ENCODE results near the gene GADD45A.

GADD45A gene

GRCh38 chr1:67695963-67696362 is 11.0 kb downstream of the GADD45A start:
- DNase-seq (no peak), ATAC-seq (no peak)
- peaks cover 15% of the 10 kb centered on the region for H3K4me1 Mint-ChIP-seq
- no peaks in the 10 kb centered on the region for H3K9me3 Mint-ChIP-seq
- no peaks in the 10 kb centered on the region for H3K27me3 Mint-ChIP-seq
- H3K4me3 Mint-ChIP-seq, result no peak overlapping the region
- H3K27ac Mint-ChIP-seq, result no peak overlapping the region

GRCh38 chr1:67696708-67697107 is 11.7 kb downstream of the GADD45A start:
- ATAC-seq (no peak), DNase-seq (no peak)
- Mint-ChIP-seq H3K9me3 (no peaks in the 10 kb centered on the region), H3K4me1 (peaks cover 20% of the 10 kb centered on the region), H3K4me3 (no peak overlapping the region), H3K27ac (no peak overlapping the region), H3K27me3 (no peaks in the 10 kb centered on the region)

- peaks cover 7% of the 10 kb centered on the region for H3K27me3 Mint-ChIP-seq
- H3K4me1 Mint-ChIP-seq, result peaks cover 20% of the 10 kb centered on the region
These were observed 15.2 kb downstream of the GADD45A start for GRCh38 chr1:67700220-67700619.

DNA sequence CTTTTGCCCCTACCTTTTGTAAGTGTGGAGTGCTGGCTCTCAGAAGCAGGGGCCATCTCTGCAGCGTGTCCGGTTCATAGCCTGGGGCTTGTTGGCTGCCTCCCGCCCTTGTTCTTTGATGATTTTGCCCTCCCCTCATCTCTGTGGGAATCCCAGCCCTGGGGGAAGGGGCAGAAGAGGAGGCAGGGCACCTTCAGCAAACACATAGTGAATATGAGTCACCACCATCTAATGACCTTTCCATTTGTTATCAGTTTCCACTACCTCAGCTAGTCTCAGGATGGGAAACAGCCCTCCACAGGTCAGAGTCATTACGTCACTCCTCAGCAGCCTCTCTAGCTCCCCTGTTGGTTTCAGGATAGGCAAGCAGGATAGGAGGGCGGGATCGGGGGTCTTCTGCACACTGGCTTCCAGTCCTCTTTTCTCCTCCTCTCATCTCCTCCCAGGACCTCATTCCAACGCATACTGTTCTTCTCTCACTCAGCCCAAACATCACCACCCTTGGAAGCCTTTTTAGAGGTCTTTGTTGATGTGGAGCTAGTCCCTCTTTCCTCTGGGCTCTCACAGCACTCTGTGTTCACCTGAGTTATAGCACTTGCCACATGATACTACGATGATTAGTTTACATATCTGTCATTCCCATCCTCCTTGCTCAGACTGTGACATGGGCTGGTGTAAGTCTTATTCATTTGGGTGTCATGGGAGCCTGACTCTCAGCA is 15.8 kb downstream of the GADD45A start:
- H3K4me3 Mint-ChIP-seq, result no peak overlapping the region
- H3K9me3 Mint-ChIP-seq, result no peaks in the 10 kb centered on the region
- peak; percentile 33 to 45 for DNase-seq
- peaks cover 7% of the 10 kb centered on the region for H3K27me3 Mint-ChIP-seq
- H3K27ac Mint-ChIP-seq, result peak overlapping the region; percentile 85 to 93
- H3K4me1 Mint-ChIP-seq, result peaks cover 20% of the 10 kb centered on the region
- ATAC-seq, result peak; percentile 95

More at GRCh38 chr1:67700220-67700619, 15.2 kb downstream of the GADD45A start:
- H3K4me3 Mint-ChIP-seq, result no peak overlapping the region
- ATAC-seq (no peak), DNase-seq (no peak)
- peak overlapping the region; percentile 47 to 93 for H3K27ac Mint-ChIP-seq
- no peaks in the 10 kb centered on the region for H3K9me3 Mint-ChIP-seq

DNA sequence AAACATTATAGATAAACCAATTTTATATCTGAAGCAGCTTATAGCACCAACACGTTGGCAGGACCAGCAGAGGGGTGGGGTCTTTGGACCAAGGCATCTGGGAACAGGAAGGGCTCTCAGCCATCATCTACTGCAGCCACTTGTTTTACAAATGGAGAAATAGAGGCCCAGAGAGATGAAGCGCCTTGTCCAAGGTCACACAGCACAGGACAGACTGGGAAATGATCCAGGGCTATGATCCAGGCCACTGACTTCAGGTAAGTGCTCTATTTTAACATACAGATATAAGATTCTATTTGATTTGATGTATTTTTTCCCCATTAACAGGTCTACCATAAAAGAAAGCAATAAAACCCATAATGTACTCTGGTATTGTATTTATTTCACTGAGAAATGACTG is 16.9 kb downstream of the GADD45A start:
- H3K4me3 Mint-ChIP-seq, result no peak overlapping the region
- ATAC-seq, result no peak
- no peaks in the 10 kb centered on the region for H3K9me3 Mint-ChIP-seq
- H3K27ac Mint-ChIP-seq, result no peak overlapping the region
- H3K4me1 Mint-ChIP-seq, result peaks cover 20% of the 10 kb centered on the region
- peaks cover 7% of the 10 kb centered on the region for H3K27me3 Mint-ChIP-seq
- DNase-seq, result no peak

GRCh38 chr1:67704351-67704750 is 19.4 kb downstream of the GADD45A start:
- no peak overlapping the region for H3K27ac Mint-ChIP-seq

DNA sequence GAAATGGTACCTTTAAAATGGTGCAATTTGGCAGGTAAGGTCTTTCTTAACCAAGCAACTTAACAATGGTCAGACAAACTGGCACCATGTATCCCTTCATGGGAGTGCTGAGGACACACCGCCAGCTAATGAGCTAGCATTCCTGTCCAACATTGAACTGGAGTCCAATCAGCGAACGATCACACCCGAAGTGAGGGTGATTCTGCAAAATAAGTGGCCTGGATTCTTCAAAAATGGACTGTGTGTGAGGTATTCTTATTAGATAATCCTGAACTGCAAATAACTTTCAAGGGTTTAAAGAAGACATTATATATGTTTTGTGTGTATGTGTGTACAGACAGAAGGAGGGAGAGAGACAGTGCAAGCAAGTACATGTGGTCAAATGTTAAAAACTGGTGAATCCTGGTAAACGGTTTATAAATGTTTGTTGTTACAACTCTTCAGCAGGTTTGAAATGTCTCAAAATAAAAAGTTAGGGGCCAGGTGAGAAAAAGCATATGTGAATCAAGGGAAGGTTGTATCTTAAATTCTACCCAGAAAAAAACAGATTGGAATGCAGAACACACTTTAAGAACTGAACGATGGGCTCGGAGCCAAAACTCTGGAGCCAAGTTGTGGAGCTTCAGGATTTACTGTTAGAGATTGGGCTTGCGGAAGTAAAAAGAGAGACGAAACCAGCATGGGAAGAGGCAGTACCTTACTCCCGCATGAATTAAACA is 20.9 kb downstream of the GADD45A start:
- DNase-seq (no peak), ATAC-seq (no peak)
- Mint-ChIP-seq H3K27me3 (peaks cover 7% of the 10 kb centered on the region), H3K4me1 (peaks cover 6% of the 10 kb centered on the region), H3K27ac (peak overlapping the region in 1 of 2 donors; percentile 28), H3K4me3 (no peak overlapping the region), H3K9me3 (no peaks in the 10 kb centered on the region)

More at GRCh38 chr1:67704351-67704750, 19.4 kb downstream of the GADD45A start:
- Mint-ChIP-seq H3K9me3 (no peaks in the 10 kb centered on the region), H3K27me3 (peaks cover 7% of the 10 kb centered on the region), H3K4me1 (peaks cover 20% of the 10 kb centered on the region), H3K4me3 (no peak overlapping the region)
- ATAC-seq (no peak), DNase-seq (no peak)

- no peaks in the 10 kb centered on the region for H3K9me3 Mint-ChIP-seq
- peaks cover 7% of the 10 kb centered on the region for H3K27me3 Mint-ChIP-seq
- H3K4me1 Mint-ChIP-seq, result no peaks in the 10 kb centered on the region
- no peak overlapping the region for H3K4me3 Mint-ChIP-seq
- ATAC-seq (no peak), DNase-seq (no peak)
- H3K27ac Mint-ChIP-seq, result no peak overlapping the region
These were observed 23.6 kb downstream of the GADD45A start for GRCh38 chr1:67708606-67709005.

GRCh38 chr1:67710417-67710816 is 25.4 kb downstream of the GADD45A start:
- Mint-ChIP-seq H3K4me1 (no peaks in the 10 kb centered on the region), H3K9me3 (no peaks in the 10 kb centered on the region), H3K27me3 (no peaks in the 10 kb centered on the region), H3K27ac (no peak overlapping the region), H3K4me3 (no peak overlapping the region)
- DNase-seq (no peak), ATAC-seq (no peak)

GRCh38 chr1:67711158-67711854 is 26.3 kb downstream of the GADD45A start:
- Mint-ChIP-seq H3K27me3 (no peaks in the 10 kb centered on the region), H3K27ac (no peak overlapping the region), H3K4me1 (no peaks in the 10 kb centered on the region), H3K4me3 (no peak overlapping the region), H3K9me3 (no peaks in the 10 kb centered on the region)
- ATAC-seq, result no peak
- DNase-seq, result no peak

- no peak for DNase-seq
- no peak overlapping the region for H3K27ac Mint-ChIP-seq
- no peaks in the 10 kb centered on the region for H3K27me3 Mint-ChIP-seq
- no peaks in the 10 kb centered on the region for H3K9me3 Mint-ChIP-seq
- no peak overlapping the region for H3K4me3 Mint-ChIP-seq
- H3K4me1 Mint-ChIP-seq, result no peaks in the 10 kb centered on the region
- ATAC-seq, result no peak
These were observed 26.8 kb downstream of the GADD45A start for GRCh38 chr1:67711855-67712212.

DNA sequence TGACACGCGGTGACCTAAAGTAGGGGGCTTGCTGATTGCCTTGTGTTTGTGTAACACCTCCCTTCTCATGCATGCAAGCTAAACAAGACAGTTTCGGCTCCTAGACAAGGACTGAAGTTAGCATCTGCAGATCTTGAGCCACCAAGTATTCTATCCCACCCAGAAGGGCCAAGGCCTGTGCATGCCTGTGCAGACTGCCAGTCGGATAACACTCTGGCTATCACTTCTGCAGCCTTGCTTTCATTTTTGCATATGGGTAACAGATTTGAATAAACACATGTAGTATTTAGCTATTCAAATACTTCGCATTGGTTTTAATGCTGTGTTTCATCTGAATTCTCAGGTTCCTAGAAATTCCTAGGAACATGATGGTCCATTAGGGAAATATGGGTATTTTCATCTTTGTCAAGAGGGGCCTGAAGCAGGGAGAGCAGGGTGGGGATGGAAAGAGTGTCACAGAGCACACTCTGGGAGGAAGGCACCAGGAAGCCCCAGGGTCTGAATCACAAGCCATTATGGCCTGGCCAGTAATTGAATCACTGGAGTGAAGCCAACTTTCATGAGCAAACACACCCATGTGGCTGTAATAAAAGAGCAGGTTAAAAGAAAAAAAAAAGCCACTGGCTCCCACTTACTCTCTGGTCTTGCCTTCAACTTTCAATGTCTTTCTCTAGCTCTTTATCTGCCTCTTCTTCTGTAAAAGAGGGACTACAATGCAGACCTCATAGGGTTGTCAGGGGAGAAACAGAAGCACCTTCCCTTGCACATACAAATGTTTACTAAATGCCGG is 28.3 kb downstream of the GADD45A start:
- Mint-ChIP-seq H3K4me3 (no peak overlapping the region), H3K27me3 (no peaks in the 10 kb centered on the region), H3K9me3 (no peaks in the 10 kb centered on the region), H3K4me1 (no peaks in the 10 kb centered on the region), H3K27ac (peak overlapping the region in 1 of 2 donors; percentile 6)
- DNase-seq (no peak), ATAC-seq (no peak)

DNA sequence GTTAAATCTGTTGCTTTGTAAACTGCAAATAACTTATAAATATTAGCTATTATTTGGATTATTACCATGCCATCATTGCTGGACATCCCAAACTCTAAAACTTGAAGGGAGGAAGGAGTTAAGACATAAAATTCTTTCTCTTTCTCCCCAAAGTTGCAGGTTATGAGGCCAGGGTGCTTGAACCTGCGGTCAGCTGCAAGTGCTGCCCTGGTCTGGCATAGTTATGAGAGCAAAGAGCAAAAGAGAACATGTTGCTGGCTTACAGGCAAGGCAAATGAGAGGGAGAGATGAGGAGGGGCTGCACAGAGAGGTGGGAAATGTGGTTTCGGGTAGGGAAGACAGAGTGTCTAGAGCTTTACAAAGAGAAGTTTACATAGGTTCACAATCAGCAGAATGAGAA is 30.8 kb downstream of the GADD45A start:
- H3K9me3 Mint-ChIP-seq, result no peaks in the 10 kb centered on the region
- no peak for DNase-seq
- no peaks in the 10 kb centered on the region for H3K4me1 Mint-ChIP-seq
- no peak overlapping the region for H3K27ac Mint-ChIP-seq
- H3K27me3 Mint-ChIP-seq, result no peaks in the 10 kb centered on the region
- no peak overlapping the region for H3K4me3 Mint-ChIP-seq
- ATAC-seq, result no peak

DNA sequence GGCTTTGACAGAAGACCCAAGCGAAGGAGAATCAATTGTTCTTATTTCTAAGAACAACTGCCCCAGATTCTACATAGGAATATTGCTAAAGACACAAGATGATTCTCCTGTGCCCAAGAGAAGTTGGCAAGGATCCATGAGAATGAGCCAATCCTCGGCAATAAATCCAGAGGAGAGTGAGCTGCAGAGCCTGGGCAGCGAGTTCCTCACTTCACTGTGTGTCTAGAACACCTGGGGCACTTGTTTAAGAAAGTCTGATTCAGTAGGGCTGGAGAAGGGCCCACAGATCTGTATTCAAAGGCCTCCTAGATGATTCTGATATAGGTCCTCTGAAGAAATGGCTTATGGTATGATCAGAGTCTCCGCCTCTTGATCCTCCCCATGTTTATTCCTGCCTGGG is 31.8 kb downstream of the GADD45A start:
- Mint-ChIP-seq H3K27ac (no peak overlapping the region), H3K4me3 (no peak overlapping the region), H3K4me1 (no peaks in the 10 kb centered on the region), H3K27me3 (no peaks in the 10 kb centered on the region), H3K9me3 (no peaks in the 10 kb centered on the region)
- DNase-seq, result no peak
- ATAC-seq, result no peak

DNA sequence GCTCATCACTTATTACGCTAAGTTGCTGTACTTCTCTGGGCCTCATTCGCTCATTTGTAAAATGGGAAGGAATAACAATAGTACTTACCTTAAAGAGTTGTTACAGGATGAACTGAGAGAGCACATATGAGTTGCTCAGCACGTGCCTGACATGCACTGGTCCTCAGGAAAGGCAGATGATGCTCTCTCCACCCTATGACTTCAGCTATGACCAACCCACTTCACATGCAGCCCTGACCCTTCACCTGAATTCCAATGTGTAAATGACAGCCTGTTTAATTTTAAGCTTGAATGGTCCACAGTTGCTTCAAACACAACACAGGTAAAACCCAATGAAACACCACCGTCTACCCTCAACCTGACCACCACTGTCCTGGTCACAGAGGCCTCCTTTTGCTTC is 32.9 kb downstream of the GADD45A start:
- H3K27me3 Mint-ChIP-seq, result no peaks in the 10 kb centered on the region
- no peak for ATAC-seq
- no peak overlapping the region for H3K4me3 Mint-ChIP-seq
- no peaks in the 10 kb centered on the region for H3K4me1 Mint-ChIP-seq
- no peaks in the 10 kb centered on the region for H3K9me3 Mint-ChIP-seq
- DNase-seq, result no peak
- no peak overlapping the region for H3K27ac Mint-ChIP-seq
